GM20431 (cell line): ENCODE data around the gene NPHP4.
"Not testable (repeated sequence)": the region's sequence is repeated elsewhere in the genome, so short reads cannot be mapped to it uniquely, and the experiment has no call there.

Source experiments
- in situ Hi-C: fragments of 300-500 bp; cut with MseI, MboI; formaldehyde crosslinking; loops from one replicate; pipeline ENCODE4 v1.15.0; 2020; ENCODE audit warnings: low sequenced_read_pairs; ENCODE audit not compliant: unreplicated experiment

Gene NPHP4

DNA sequence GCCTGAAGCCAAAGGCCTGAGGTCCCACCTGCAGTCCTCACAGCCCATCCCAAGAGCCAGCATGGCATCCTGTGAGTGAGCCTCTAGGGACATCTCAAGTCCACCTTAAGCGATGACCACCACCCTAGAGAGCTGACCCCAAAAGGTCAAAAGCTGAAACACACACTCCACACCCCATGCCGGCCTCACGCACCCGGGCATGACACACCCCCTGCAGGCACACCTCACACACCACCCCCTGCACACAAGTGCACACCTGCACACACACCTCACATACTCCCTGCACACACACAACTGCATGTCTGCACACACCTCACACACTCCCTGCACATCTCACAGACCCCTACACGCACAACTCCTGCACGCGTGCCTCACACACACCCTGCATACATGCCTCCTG lies 118.7 kb downstream of the NPHP4 start:
- in situ Hi-C loops, result no loop called here

DNA sequence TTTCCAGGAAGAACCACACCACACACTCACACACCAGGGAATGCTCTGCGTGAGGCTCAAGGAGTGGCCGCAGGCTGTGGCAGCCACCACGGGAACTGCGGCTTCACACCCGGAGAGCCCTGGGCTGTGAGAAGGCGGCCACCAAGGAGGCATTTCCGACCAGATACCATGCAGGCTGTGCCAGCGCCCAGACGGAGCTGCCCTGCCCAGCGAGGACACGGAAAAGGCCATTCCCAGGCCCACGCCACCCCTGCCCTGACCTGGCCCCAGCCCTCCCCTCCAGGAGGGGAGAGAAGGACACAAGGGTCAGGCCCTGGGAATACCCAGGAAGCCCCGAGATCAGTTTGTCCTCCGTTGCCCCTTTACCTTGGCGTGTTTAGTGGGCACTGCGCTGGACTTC lies 119.3 kb downstream of the NPHP4 start:
- in situ Hi-C loops, result no loop called here

DNA sequence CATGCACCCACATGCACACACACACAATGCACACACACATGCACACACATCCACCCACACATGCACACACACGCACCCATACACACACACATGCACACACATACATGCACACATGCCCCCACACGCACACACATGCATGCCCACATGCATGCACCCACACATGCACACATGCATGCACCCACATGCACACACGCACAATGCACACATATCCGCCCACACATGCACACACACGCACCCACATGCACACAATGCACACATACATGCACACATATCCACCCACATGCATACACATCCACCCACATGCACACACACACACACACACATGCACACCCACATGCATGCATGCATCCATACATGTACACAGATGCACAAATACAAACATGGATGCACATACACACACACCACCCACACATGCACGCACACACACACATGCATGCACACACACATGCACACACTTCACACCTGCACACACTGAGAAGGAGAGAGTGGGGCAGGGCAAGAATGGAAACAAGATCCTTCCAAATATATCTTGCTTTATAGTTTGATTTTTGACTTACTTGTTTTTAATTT lies 123.2 kb downstream of the NPHP4 start:
- in situ Hi-C loops, result no loop called here

DNA sequence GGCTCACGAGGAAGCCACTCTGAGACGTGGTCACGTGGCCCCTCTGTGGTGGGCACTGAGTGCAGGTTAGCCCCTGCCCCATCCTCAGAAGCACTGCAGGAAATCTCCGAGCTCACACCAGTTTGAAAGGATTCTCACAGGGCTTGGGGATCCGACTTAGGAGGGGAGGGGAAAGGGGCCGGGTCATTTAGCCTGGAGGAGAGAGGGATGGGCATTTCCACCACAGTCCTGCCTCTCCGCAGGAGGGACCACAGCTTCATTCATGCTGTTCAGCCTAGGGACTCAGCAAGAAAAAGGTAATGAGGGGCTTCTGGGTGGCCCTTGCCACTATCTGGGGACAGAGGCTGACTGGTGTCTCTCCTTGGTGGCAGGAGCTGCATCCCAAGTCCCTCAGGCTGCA lies 126.5 kb downstream of the NPHP4 start:
- in situ Hi-C loops, result no loop called here

DNA sequence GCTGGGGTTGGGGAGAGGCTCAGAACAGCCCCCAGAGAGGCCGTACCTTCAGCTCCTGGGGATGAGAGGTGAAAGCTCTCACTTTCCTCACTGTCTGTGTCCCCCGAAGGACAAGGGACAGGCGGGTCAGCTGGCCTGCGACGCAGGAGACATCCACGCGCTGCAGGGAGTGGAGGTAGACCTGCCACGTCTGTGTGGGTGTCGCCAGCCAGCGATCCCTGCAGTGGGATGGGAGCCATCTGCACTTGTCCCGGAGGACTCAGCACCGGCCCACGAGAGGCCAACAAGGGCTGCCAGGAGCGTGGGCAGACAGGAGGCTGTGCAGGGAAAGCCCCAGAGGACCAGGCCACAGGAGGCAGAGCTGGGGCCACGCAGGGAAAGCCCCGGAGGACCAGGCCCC lies 127.2 kb downstream of the NPHP4 start:
- in situ Hi-C loops, result no loop called here

GRCh38 chr1:5864256-5864655 lies 128.0 kb downstream of the NPHP4 start:
- in situ Hi-C loops, result no loop called here

- in situ Hi-C loops, result no loop called here
These were observed 129.0 kb downstream of the NPHP4 start for GRCh38 chr1:5863238-5863637.

DNA sequence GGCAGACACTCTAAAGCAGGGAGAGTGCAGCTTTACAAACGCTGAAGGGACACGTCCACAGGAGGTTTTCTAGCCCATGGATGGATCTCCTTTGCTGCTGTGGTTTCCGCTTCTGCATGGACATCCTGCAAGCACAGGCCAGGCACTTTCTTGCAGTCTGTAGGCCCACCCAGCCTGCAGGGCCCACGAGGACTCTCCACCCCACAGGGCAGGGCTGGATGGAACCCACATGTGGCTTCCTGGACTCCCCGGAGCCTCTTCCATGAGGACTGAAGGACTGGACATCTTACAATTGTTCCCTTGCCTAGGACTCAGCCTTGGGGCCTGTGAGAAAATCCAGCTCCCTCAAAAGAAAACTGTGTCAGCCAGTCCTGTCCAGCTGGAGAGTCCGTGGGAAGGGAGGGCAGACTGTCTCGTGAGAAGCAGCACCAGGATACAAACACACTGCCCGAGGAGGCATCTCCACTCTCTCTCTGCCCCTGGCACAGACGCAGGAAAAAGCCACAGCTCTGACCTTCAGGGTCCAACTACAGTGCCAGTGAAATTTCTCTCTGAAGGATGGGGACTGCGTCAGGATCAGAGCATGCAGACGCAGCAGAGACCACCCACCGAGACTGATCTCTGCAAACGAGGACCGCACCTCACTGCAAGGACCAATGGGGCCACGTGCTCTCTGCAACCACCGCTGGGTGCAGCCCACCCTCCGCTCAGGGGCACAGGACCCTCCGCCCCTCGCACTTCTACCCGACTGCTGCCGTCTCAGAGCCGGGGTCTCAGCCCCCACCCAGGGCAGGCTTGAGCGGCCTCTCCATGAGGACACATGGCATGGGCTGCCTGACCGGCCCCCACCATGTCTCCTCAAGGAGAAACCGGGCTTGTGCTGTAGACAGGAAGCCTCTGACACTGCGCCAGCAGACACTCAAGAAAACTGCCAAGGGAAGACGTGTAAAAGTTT lies 130.1 kb downstream of the NPHP4 start:
- in situ Hi-C loops, result no loop called here

GRCh38 chr1:5860277-5860676 lies 131.9 kb downstream of the NPHP4 start:
- in situ Hi-C loops, result no loop called here

- in situ Hi-C loops, result no loop called here
These were observed 132.5 kb downstream of the NPHP4 start for GRCh38 chr1:5859766-5860165.

DNA sequence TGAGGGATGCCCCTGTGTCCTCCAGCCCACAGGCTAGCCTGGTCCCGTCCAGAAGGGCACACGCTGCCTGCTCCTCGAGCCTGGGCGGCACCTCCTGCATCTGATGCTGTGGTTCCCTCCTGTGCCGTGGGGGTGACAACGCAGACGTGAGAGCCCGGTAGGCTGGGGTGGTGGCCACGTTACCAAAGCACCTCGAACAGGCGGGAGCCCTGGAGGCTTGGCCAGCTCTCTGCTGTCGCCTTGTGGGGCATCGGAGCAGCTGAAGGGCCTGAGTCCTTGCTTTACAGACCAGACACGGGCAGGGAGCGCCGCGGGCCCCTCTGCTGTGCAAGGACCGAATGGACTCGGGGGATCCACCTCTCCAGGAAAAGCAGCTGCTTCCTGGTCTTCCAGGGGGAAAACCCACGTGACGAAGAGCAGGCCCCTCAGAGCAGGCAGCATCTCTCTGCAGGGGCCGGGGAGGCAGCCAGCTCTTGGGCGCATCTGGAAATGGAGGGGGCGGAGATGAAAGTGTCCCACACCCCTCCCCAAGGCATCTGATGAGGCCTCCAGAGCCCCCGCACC lies 133.3 kb downstream of the NPHP4 start:
- in situ Hi-C loops, result no loop called here

GRCh38 chr1:5858246-5858645 lies 134.0 kb downstream of the NPHP4 start:
- in situ Hi-C loops, result no loop called here

DNA sequence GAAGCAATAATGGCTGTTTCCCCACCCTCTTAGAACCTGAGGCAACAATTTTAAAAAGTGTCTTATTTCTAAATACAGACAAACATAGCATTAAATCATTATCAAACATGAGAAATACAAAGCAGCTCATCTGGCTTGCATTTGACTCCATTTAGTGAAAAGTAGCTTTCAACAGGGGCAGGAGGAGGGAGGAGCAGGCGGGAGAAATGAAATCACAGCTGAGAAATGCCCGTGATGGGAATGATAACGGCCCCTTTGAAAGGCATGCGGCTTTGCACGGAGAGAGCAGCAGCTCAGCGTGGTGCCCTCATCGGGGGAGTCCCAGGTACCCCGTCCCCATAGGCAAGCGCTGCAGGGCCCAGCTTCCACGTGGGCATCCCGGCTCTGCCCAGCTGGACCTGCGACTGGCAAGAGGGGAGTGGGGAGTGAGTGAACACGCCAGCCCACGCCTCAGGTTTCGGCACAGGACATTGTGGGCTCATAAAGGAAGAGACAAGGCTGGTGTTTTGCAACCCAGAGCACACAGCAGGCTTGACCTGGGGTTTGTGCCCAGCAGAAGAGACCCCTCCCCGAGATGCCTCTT lies 134.6 kb downstream of the NPHP4 start:
- in situ Hi-C loops, result no loop called here

DNA sequence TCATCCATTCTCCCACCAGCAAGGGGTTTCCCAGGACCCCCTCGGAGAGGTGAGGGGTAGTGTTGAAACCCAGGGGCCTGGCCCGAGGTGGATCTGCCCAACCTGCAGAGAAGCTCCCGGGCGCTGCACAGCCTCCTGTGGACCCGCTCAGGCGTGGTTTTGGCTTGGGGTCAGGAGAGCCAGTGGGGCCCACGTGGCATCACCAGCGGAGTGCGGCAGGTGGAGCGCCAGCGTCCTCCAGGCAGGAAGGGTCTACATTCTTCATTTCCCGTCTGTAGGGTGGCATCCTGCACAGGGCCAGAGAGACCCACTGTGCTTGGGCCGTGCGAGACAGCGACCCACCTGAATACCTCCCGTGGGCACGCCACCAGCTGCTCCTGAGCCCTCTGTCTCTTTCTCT lies 135.2 kb downstream of the NPHP4 start:
- in situ Hi-C loops, result no loop called here

DNA sequence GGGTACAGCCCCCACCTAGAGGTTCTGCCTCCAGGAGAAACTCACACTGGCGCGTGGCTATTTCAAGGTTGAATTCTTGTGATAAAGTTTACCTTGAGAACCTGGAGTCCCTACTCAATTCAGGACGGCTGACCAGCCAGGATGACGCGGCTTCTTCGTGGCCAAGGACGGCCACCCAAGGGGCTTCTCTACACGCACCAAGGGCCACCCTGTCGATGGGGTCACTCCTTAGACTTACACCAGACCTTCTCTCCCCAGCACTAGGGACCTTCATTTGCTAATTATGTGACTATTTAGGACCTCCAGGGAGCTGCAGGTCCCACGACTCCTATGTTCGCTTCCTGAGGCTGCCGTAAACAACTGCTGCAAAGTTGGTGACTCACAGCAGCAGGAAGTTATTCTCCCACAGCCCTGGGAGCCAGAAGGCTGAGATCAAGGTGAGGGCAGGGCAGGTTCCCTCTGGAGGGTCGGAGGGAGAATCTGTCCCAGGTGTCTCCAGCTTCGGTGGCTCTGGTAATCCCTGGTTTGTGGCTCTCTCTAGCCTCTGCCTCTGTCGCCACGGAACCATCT lies 135.9 kb downstream of the NPHP4 start:
- in situ Hi-C loops, result no loop called here

- in situ Hi-C loops, result no loop called here
These were observed 136.9 kb downstream of the NPHP4 start for GRCh38 chr1:5855196-5855897.

DNA sequence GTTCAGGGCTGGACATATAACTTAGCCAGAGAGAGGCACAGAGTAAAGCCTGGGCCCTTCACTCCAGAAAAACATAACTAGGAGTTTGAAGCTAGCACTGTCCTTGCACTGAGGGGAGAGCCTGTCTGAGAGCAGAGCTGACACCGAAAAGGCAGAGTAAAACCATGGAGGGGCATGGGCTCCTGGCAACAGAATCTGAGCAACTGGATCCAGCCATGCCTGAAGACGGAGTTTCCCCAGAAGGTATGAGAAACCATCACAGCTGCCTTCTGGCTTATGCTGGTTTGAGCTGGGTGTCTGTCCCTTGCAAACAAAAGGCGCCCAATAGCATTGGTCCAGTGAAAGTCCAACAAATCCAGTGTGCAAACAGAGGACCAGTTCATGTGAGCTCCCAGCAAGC lies 137.5 kb downstream of the NPHP4 start:
- in situ Hi-C loops, result no loop called here

GRCh38 chr1:5853858-5854257 lies 138.4 kb downstream of the NPHP4 start:
- in situ Hi-C loops, result not testable (repeated sequence)

- in situ Hi-C loops, result no loop called here
These were observed 141.7 kb downstream of the NPHP4 start for GRCh38 chr1:5850503-5850902.

- in situ Hi-C loops, result no loop called here
These were observed 142.7 kb downstream of the NPHP4 start for GRCh38 chr1:5849550-5849949.
